Measurements from ENCODE around the gene PDZK1IP1.

Gene PDZK1IP1, protein sequence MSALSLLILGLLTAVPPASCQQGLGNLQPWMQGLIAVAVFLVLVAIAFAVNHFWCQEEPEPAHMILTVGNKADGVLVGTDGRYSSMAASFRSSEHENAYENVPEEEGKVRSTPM

GRCh38 chr1:47189844-47190508 lies at the start of gene PDZK1IP1:
PDZK1IP1 (minus strand) TSS chr1:47190036; CDS start chr1:47189932, 104 bp downstream.
- DNase-seq: no peak

GRCh38 chr1:47238935-47239592 lies 49.2 kb upstream of the PDZK1IP1 start:
- DNase-seq: no peak

DNA sequence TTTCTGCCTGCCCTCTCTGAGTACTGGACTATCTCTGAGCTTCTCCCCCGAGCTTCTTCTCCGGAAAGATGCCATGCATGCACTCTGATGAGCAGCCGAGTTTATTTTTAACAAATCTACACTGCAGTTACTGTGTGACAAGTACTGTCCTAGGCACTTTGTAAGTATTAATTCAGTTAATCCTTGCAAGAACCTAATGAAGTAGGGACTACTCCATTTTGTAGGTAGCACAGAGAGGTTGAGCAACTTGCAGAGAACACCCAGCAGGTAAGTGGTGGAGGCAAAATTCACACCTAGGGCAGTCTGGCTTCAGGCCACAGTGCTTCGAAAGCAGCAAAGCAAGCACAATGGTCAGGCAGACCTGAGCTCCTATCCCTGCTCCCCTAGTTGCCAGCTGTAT lies 46.0 kb upstream of the PDZK1IP1 start:
- no peak for DNase-seq

DNA sequence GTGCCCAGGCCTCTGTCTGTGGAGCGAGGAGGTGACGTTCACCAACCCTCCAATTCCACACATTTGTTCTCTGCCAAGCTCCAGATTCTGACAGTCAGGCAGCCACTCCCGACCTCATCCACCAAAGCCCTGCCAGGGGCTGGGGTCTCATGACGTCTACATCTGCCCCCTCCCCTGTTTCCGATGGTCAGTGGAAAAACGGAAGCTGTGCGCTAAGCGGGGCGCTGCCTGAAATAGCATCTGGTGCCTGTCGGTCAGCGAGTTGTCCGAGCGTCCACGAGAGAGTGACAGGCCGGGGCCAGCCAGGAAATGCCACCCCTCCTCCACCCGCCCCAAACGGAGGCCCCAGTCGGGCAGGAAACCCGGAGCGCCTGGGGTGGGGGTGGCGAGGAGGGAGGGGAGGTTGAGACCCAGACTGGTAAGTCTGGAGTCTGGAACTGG lies 45.4 kb upstream of the PDZK1IP1 start:
- DNase-seq: no peak

GRCh38 chr1:47233186-47233585 lies 43.4 kb upstream of the PDZK1IP1 start:
- DNase-seq: no peak

GRCh38 chr1:47232187-47232874 lies 42.5 kb upstream of the PDZK1IP1 start, which contains the start of gene TAL1:
TAL1 (minus strand) TSS chr1:47232225; CDS start chr1:47225888, 6,337 bp downstream.
- no peak for DNase-seq

- DNase-seq: no peak
These were observed 41.7 kb upstream of the PDZK1IP1 start for GRCh38 chr1:47231301-47232186.

GRCh38 chr1:47230692-47231300 lies 41.0 kb upstream of the PDZK1IP1 start:
- DNase-seq: no peak

DNA sequence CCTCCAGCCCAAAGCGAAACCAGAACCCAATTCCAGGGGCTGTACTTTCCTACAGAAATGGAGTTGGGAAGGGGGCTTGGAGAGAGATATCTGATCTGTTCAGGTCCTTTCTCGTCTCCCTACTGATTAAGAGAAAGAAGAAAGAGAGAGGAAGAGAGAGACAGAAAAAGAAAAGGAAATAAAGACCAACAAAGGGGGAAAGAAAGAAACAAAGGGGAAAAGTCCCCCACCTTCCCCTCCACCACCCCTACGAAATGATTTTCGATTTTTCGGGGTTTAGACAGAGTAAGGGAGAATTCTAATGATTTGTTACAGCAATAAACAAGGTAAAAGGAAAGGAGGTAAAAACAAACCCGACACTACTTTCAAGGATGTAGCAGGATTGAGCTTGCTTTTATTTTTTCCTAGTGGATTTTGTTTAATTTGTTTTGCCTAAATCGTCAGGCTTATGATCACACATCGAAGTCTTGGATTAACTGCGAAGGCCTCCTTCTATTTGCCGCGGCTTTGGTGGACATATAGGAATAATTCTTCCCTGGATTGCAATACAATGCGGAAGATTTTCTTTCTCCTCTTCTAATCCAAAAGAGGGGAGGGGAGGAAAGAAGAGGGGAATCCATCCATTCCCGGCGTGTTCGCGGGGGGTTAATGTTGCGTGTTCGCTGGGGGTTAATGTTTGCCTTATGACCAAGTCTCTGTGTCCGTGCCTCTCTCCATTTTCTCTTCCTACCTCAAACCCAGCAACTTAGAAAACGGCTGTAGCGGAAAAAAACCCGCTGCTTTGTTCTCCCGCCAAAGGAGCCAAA lies 40.3 kb upstream of the PDZK1IP1 start:
- DNase-seq: no peak

DNA sequence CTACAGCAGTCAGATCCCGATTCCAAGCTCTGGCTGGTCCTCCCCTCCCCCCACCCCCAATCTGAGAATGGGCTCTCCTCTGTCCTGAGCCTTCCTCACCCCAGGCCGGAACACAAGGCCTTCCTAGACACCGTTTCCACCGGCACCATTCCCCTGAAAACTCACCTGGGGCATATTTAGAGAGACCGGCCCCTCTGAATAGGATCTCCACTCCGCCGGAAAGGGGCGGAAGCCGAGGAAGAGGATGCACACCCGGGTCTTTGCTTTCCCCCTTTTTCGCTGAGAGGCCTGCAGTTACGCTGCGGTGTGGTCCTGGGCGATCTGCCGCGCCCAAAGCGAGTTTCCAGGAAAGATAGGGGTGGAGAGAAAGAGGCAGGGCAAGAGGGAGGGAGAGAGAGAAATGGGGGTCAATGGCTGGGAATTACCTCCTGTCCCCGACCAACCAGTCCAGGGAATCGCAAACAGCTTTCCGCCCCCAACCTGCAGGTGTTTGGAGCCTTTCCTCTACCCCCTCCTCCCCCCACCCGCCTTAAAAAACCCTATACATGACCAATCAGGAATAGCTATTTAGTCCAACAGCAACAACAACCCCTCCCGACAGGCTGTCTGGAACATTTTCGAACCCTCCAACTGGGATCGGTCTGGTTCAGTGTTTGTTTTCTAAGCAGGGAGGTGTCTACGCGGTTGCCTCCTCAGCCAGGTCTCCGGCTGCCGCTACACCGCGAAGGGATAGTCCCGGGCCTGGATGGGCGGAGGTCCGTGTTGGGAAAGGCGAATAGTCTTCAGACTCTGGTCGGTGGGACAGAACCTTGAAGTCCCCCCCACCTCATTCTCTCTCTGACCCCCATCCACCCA lies 39.4 kb upstream of the PDZK1IP1 start:
- DNase-seq: no peak

DNA sequence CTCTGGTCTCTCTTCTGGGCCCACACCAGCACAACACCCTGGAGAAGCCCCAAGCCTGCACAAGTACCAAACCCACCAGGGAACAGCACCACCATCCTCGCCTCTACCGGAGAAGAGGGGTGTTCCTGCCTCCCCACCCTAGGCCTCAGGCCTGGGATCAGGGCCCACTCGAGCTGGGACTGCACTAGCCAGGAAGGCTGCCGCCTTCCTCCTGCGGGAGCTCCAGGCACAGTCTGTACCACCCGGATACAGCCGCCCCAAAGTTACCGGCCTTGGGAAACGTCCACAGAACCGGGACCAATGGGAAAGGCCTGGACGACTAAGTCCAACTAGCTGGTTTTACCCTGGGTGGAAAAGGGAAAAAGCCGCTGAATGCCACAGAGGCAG lies 38.8 kb upstream of the PDZK1IP1 start:
- no peak for DNase-seq

GRCh38 chr1:47227341-47228232 lies 37.8 kb upstream of the PDZK1IP1 start:
- DNase-seq: no peak

DNA sequence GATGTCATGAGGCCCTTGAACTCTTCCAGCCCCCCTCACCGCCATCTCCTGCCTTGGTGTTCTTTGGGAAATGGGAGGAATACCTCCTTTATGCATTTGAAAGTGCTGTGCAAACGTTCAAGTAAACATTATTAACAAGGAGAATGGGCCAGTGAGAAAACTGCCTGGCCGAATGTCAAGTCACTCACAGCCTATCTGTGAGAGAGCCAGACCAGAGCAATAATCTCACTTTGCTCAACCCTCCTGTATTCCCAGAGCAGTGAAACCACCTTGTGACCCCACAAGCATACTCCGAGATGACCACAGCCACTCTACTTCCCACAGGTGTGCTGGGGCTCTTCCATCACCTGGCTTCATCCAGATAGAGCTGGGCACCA lies 37.0 kb upstream of the PDZK1IP1 start:
- DNase-seq: no peak

DNA sequence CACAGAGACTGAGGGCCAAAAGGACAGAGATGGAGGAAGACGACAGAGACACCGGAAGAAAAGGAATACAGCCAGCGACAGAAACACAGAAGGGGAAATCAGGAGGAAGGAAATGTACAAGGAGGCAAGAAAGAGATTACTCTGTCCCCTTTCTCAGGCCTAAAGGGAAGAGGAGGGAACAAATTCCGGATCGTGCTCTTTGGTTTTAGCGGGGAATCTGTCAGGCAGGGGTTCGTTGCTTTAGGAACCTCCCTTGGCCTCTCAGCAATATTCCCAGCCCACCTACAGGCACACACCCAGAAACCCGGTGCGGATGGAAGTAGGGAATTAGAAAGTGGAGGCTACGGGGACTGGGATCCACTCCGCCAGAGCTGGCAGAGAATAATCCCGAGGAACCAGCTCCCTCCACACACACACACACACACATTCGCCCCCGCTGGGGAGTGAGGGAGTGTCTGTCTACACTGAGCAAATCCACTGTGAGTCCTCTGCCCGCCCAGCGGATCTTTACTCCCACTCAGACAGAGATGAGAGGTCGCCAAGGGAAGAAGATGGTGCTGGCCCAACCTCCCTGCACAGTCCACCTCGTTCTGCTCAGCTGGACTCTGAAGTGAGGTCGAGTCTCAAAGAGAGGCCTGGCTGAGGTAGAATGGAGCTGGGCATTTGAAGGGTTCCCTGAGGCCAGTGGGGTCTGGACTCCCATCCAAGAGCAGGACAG lies 36.4 kb upstream of the PDZK1IP1 start:
- no peak for DNase-seq

DNA sequence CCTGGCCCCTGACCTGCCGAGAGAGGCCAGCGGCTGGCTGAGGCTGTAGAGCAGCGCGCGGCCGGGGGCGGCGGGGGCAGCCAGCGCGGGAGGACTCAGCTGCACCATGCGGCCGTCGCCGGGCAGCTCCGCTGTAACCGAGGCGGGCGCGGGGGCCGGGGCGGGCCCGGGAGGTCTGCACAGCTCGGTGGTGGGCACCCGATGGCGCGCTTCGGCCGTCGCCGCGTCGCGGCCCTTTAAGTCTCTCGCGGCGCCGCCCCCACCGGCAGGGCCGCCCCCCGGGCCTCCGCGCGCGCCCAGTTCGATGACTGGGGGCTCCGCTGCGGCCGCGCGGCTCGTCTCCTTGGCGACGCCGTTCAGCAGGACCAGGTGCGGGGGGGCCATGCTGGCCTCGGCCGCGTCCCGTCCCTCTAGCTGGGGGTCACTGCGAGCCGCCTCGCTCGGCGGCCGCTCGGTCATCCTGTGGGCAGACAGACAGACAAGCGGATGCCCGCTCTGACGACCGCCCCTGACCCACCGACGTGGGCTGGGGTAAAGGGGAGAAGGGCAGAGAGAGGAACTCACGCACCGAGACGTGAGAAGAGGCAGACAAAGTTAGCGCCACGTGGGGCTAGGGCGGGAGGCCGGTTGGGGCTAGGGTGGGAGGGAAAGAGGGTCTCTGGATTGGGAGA lies 35.7 kb upstream of the PDZK1IP1 start:
- DNase-seq: no peak

DNA sequence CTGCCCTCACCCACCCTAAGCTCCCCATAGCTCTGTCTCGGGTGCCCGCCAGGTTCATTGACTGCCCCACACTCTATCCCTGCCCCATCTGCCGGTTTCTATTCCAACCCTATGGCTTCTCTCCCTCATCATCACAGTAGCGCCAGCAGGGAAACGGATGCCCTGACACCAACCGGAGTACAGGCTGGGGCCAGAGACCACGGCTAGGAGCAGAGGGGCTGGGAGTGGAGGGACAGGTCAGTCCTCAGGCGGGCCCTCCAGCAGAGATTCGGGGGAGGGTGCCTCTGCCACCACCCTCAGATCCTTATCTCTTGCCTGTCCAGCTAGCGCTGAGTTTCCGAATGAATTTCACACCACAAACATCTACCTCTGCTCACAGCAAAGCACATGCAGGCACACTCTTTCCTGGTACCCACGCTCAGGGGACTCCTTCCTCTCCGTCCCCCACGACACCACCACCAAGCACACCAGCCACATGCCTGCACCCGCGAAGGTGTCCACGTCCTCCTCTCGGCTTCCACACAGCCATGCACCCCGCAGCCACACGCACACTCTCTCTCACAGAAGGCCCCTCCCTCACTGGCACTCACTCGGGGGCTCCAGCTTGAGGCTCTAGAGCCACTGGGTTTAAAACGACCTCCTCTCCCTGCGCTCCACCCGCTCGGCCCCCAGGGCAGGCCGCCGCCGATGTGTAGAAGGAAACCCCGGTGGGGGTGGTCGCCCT lies 35.0 kb upstream of the PDZK1IP1 start:
- no peak for DNase-seq
